HepG2 (cell line): ENCODE measurements around the gene ASXL3. TPM values are rescaled to one million over a fixed set of nuclear protein-coding genes. Genes with fewer than 3 reads are reported as not detected.

Experiments
- ATAC-seq: fragments of 200-7000 bp; cut with Tn5 transposase; 3 replicates; pipeline ENCODE4 v1.9.1; 2020; ENCODE audit warnings: mild to moderate bottlenecking, moderate library complexity
- BruUV-seq: library from RNA; stranded (reverse); fragments of 400-500 nt; replicated peaks from 2 replicates; lab custom pipeline; 2021; lab: Mats Ljungman, UMichigan
- CTCF ChIA-PET: fragments of 300-600 bp; formaldehyde crosslinking; extraction: SDS; loops from one replicate; lab custom pipeline; 2021; ENCODE audit warnings: low total read pairs, inconsistent platforms, low intra/inter-chr PET ratio; lab: Yijun Ruan, JAX
- POLR2A ChIA-PET: fragments of 350-600 bp; sonication (Branson Sonifier 250); formaldehyde crosslinking; loops from one replicate; lab custom pipeline; 2020; ENCODE audit warnings: antibody characterized with exemption, inconsistent platforms; lab: Yijun Ruan, JAX
- DNase-seq: peaks from one replicate; pipeline ENCODE4 v3.0.0-alpha.2; 2015; ENCODE audit warnings: low spot score
- FAIRE-seq: peaks from 3 replicates; lab custom pipeline; 2011; peaks lifted over from hg19 to GRCh38; lab: Jason Lieb, UNC
- H2AFZ ChIP-seq: one replicate; pipeline ENCODE4 v1.6.1; 2011; ENCODE audit warnings: low read length, inconsistent platforms
- H3K27ac ChIP-seq: fragments of 300-600 bp; 3 replicates; pipeline ENCODE4 v1.8.0; 2011; ENCODE audit warnings: mixed run types, mild to moderate bottlenecking, mixed read lengths, low read length, inconsistent platforms; ENCODE audit not compliant: insufficient read depth; ENCODE audit errors: extremely low read length
- H3K27me3 ChIP-seq, 2 experiments: fragments of 200-600 bp in 1 of 2; 2 replicates in 1 of 2; 3 replicates in 1 of 2; pipeline versions ENCODE4 v1.6.0 to v1.8.0; 2011; ENCODE audit warnings: low read length in 2 of 2, mild to moderate bottlenecking in 2 of 2, moderate library complexity in 2 of 2, inconsistent platforms in 1 of 2; ENCODE audit not compliant: insufficient read depth in 2 of 2, control insufficient read depth in 1 of 2
- H3K36me3 ChIP-seq, 2 experiments: fragments of 200-600 bp in 1 of 2; replicated peaks in 1 of 2; 2 replicates in 1 of 2; 3 replicates in 1 of 2; pipeline versions ENCODE4 v1.5.1 to v1.8.0; 2011; ENCODE audit warnings: low read length in 2 of 2, inconsistent platforms in 1 of 2; ENCODE audit not compliant: insufficient read depth in 2 of 2, control insufficient read depth in 1 of 2
- H3K4me1 ChIP-seq: 2 replicates; pipeline ENCODE4 v1.5.1; 2012; ENCODE audit warnings: low read length, inconsistent platforms; ENCODE audit not compliant: insufficient read depth
- H3K4me2 ChIP-seq: 2 replicates; pipeline ENCODE4 v1.6.0; 2011; ENCODE audit warnings: low read depth, low read length, inconsistent platforms
- H3K4me3 ChIP-seq, 3 experiments: fragments of 200-600 bp in 1 of 3; sonication (generic), shearing (Covaris generic) in 1 of 3; replicated peaks in 1 of 3; 2 replicates each; pipeline ENCODE4 v1.5.1; 2011 to 2016; ENCODE audit warnings: low read length in 3 of 3, inconsistent platforms in 2 of 3, low read depth in 2 of 3, mild to moderate bottlenecking in 2 of 3, control low read depth in 1 of 3, mixed read lengths in 1 of 3; ENCODE audit not compliant: insufficient read depth in 1 of 3
- H3K79me2 ChIP-seq: one replicate; pipeline ENCODE4 v1.6.1; 2011; ENCODE audit warnings: low read length, inconsistent platforms; ENCODE audit not compliant: insufficient read depth
- H3K9ac ChIP-seq: 2 replicates; pipeline ENCODE4 v1.6.0; 2011; ENCODE audit warnings: mild to moderate bottlenecking, low read depth, low read length, inconsistent platforms; ENCODE audit not compliant: insufficient read depth
- H3K9me3 ChIP-seq: 2 replicates; pipeline ENCODE4 v1.5.1; 2012; ENCODE audit warnings: mild to moderate bottlenecking, low read length
- H4K20me1 ChIP-seq: 2 replicates; pipeline ENCODE4 v1.6.0; 2011; ENCODE audit warnings: inconsistent platforms, mild to moderate bottlenecking, low read length, moderate library complexity; ENCODE audit not compliant: insufficient read depth
- ELF1 ChIP-seq: sonication (generic); formaldehyde crosslinking; IDR thresholded peaks from 2 replicates; pipeline ENCODE4 v1.4.0; 2020; ENCODE audit warnings: missing genetic modification reagents
- FOXA1 ChIP-seq, 2 experiments: fragments of 450-650 bp in 1 of 2; sonication (generic) in 1 of 2; formaldehyde crosslinking in 1 of 2; IDR thresholded peaks; 2 replicates each; pipeline versions ENCODE4 v1.4.0 to v1.6.1; 2016 to 2020; ENCODE audit warnings: missing genetic modification reagents in 1 of 2
- GLI4 ChIP-seq: sonication (generic); formaldehyde crosslinking; IDR thresholded peaks from 2 replicates; pipeline ENCODE4 v1.5.1; 2020; ENCODE audit warnings: missing genetic modification reagents, mild to moderate bottlenecking, moderate library complexity, borderline replicate concordance
- GPBP1L1 ChIP-seq: sonication (generic); formaldehyde crosslinking; IDR thresholded peaks from 2 replicates; pipeline ENCODE4 v1.5.0; 2020; ENCODE audit warnings: mild to moderate bottlenecking, missing genetic modification reagents
- ISL2 ChIP-seq: sonication (generic); formaldehyde crosslinking; IDR thresholded peaks from 2 replicates; pipeline ENCODE4 v1.5.0; 2020; ENCODE audit warnings: missing genetic modification reagents
- MED1 ChIP-seq: sonication (generic); formaldehyde crosslinking; IDR thresholded peaks from 2 replicates; pipeline ENCODE4 v1.4.0; 2020; ENCODE audit warnings: missing genetic modification reagents
- NONO ChIP-seq, 2 experiments: fragments of 450-650 bp in 1 of 2; sonication (generic) in 1 of 2; formaldehyde crosslinking in 1 of 2; IDR thresholded peaks in 1 of 2; conservative IDR thresholded peaks in 1 of 2; 2 replicates each; pipeline versions ENCODE4 v1.6.1 to v1.8.0; 2017 to 2022; ENCODE audit warnings: mild to moderate bottlenecking in 1 of 2, missing genetic modification reagents in 1 of 2, moderate library complexity in 1 of 2
- THAP8 ChIP-seq: sonication (generic); formaldehyde crosslinking; IDR thresholded peaks from 2 replicates; pipeline ENCODE4 v1.5.1; 2020; ENCODE audit warnings: missing genetic modification reagents, mild to moderate bottlenecking, borderline replicate concordance
- TIGD3 ChIP-seq: sonication (generic); formaldehyde crosslinking; IDR thresholded peaks from 2 replicates; pipeline ENCODE4 v1.5.1; 2020; ENCODE audit warnings: mild to moderate bottlenecking, missing genetic modification reagents, borderline replicate concordance
- TMF1 ChIP-seq: sonication (generic); formaldehyde crosslinking; IDR thresholded peaks from 2 replicates; pipeline ENCODE4 v1.8.1; 2022; ENCODE audit warnings: low read depth, missing genetic modification reagents
- UBTF ChIP-seq: sonication (generic); formaldehyde crosslinking; IDR thresholded peaks from 2 replicates; pipeline ENCODE4 v1.4.0; 2020; ENCODE audit warnings: mild to moderate bottlenecking, missing genetic modification reagents
- ZMAT3 ChIP-seq: sonication (generic); formaldehyde crosslinking; conservative IDR thresholded peaks from 2 replicates; pipeline ENCODE4 v1.7.0; 2021; ENCODE audit warnings: missing genetic modification reagents
- ZNF18 ChIP-seq: sonication (generic); formaldehyde crosslinking; IDR thresholded peaks from 2 replicates; pipeline ENCODE4 v1.8.0; 2022; ENCODE audit warnings: mild to moderate bottlenecking, missing genetic modification reagents; ENCODE audit not compliant: insufficient replicate concordance
- ZNF282 ChIP-seq: fragments of 450-650 bp; IDR thresholded peaks from 2 replicates; pipeline ENCODE4 v1.6.1; 2018; ENCODE audit not compliant: partially characterized antibody
- ZNF350 ChIP-seq: sonication (generic); formaldehyde crosslinking; IDR thresholded peaks from 2 replicates; pipeline ENCODE4 v1.4.0; 2020; ENCODE audit warnings: mild to moderate bottlenecking, low read depth, missing genetic modification reagents, borderline replicate concordance
- WGBS: methylation state at CpG from one replicate; pipeline ENCODE4 v1.1.6; 2017; ENCODE audit warnings: low lambda C conversion rate; 5-methylcytosine and 5-hydroxymethylcytosine counted together
- in situ Hi-C: cut with HindIII; loops from 2 replicates; pipeline ENCODE4 v1.10.0; 2017; ENCODE audit warnings: low pct_unique_long_range_greater_than_20kb; ENCODE audit not compliant: extremely low pct_ligation_motif_present
- intact Hi-C: fragments of 100-400 bp; cut with micrococcal nuclease; formaldehyde crosslinking; loops from one replicate; pipeline ENCODE4 v1.10.0; 2022; ENCODE audit not compliant: unreplicated experiment
- polyA plus RNA-seq, 8 experiments: library from polyadenylated mRNA; depleted of rRNA in 3 of 8; stranded (reverse) in 7 of 8; unstranded in 1 of 8; fragments of >200 nt; fragmentation: Illumina TruSeq in 4 of 8; extraction: Trizol in 4 of 8; gene quantifications; 2 replicates each; pipeline versions ENCODE4 v1.2.1 to v1.2.3, GENCODE V29; 2011 to 2016; ENCODE audit warnings: low read depth in 4 of 8, missing spikeins in 1 of 8, mixed read lengths in 1 of 8; ENCODE audit not compliant: insufficient read depth in 1 of 8
- total RNA-seq, 5 experiments: library from RNA; depleted of rRNA; stranded (reverse); fragments of >200 nt; fragmentation: Illumina TruSeq; extraction: Trizol; gene quantifications; 2 replicates each; pipeline ENCODE4 v1.2.3, GENCODE V29; 2016; ENCODE audit warnings: low read depth in 1 of 5

Gene ASXL3
- total and polyA plus RNA-seq, 2 of the 13 experiments (the other 11 are each of a cell fraction or from before 2014, with no cell fraction given), result not detected

GRCh38 chr18:33627114-33627513, 49.1 kb downstream of the ASXL3 start:
- intact Hi-C loops (no loop called here), in situ Hi-C loops (no loop called here)
- no peak for FAIRE-seq
- no TSS peak for BruUV-seq
- Histone ChIP-seq H3K36me3 (no peaks in the 10 kb centered on the region), H3K4me2 (no peak overlapping the region), H3K27me3 (no peaks in the 10 kb centered on the region), H3K9me3 (no peaks in the 10 kb centered on the region), H3K27ac (no peak overlapping the region), H3K4me3 (no peak overlapping the region), H2AFZ (no peak overlapping the region), H3K4me1 (no peaks in the 10 kb centered on the region), H4K20me1 (no peaks in the 10 kb centered on the region), H3K9ac (no peak overlapping the region), H3K79me2 (no peaks in the 10 kb centered on the region)
- POLR2A ChIA-PET, result no interaction called here
- ATAC-seq, result no peak
- WGBS, result 0% methylated on average over 3 of the region's 3 CpGs
- CTCF ChIA-PET, result no interaction called here
- no peak for DNase-seq
- TF ChIP-seq ZNF350, result no peak
- TF ChIP-seq GPBP1L1, result no peak
- no peak for TF ChIP-seq GLI4 (CRISPR knock-in tag)
- no peak for TF ChIP-seq TMF1 (CRISPR knock-in tag)
- no peak for TF ChIP-seq ZMAT3
- TF ChIP-seq MED1 (CRISPR knock-in tag), result no peak
- no peak for TF ChIP-seq ISL2
- no peak for TF ChIP-seq ZNF282
- no peak for TF ChIP-seq NONO (IDR thresholded peaks at IDR 0.05)
- TF ChIP-seq NONO (CRISPR knock-in tag; conservative IDR thresholded peaks at IDR 0.05), result no peak
- TF ChIP-seq THAP8 (CRISPR knock-in tag), result no peak
- no peak for TF ChIP-seq ELF1 (CRISPR knock-in tag)
- TF ChIP-seq ZNF18, result no peak
- no peak for TF ChIP-seq TIGD3 (CRISPR knock-in tag)
- TF ChIP-seq FOXA1 (IDR thresholded peaks at IDR 0.05), result no peak
- TF ChIP-seq FOXA1 (CRISPR knock-in tag; IDR thresholded peaks at IDR 0.05), result no peak
- no peak for TF ChIP-seq UBTF (CRISPR knock-in tag)
